Heart left ventricle (tissue), 13 donors: ENCODE data around the gene WDPCP.
"Not testable (repeated sequence)": the region's sequence is repeated elsewhere in the genome, so short reads cannot be mapped to it uniquely, and the experiment has no call there.

Experiments used
- POLR2A ChIP-seq, 2 donors: fragments of 450-650 bp; IDR thresholded peaks; one replicate each; pipeline ENCODE4 v1.6.1; 2017; ENCODE audit warnings: antibody characterized with exemption in 2 of 2, mild to moderate bottlenecking in 2 of 2, moderate library complexity in 2 of 2
- TF ChIP-seq, protein P1 (sequence below), 12 donors: fragments of 200-600 bp; sonication (generic) in 4 of 12; IDR thresholded peaks; one replicate each; pipeline versions ENCODE4 v1.5.0 to v1.8.0; 2018 to 2022; ENCODE audit warnings: antibody characterized with exemption in 12 of 12, mild to moderate bottlenecking in 5 of 12
- donor health status: ischemic (EF 13 %, LVEDD 7.1; RV severe dilation, severe dysfunction).
- donor health status: DM: no; HTN: yes; CAD: no.
- donor health status: DM: no; HTN: no; CAD: no.
- donor health status: ischemic (EF 25% LVEDD 6.9; RV normal size, moderate dysfunction).
- donor health status: ischemic (EF 25% LVEDD 5.7; RV mildly dilated, moderate dysfunction).
- donor health status: ischemic (EF 35%, LVEDD 5.7; RV mildly dilated, moderate dysfunction).
- donor health status: nonischemic (EF 11% LVEDD 7.7; RV severe dilation, severe dysfunction).
- donor health status: DM: yes; HTN: yes; CAD: no.
- donor health status: PGD.
- donor health status: ischemic (EF 29% LVEDD 5.4; RV normal size, mild dysfunction).
- donor health status: nonischemic (EF 23%, LVEDD 6.1; RV moderate dilation, normal function).

DNA sequence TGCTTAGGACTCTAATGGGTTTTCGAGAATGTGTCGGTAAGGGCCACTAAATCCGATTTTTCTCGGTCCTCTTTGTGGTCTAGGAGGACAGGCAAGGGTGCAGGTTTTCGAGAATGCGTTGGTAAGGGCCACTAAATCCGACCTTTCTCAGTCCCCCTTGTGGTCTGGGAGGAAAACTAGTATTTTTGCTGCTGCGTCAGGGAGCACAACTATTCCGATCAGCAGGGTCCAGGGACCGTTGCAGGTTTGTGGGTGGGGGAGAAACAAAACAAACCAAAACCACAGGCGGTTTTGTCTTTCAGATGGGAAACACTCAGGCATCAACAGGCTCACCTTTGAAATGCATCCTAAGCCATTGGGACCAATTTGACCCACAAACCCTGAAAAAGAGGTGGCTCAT, 264.6 kb downstream of the WDPCP start:
- TF ChIP-seq, protein P1, sequence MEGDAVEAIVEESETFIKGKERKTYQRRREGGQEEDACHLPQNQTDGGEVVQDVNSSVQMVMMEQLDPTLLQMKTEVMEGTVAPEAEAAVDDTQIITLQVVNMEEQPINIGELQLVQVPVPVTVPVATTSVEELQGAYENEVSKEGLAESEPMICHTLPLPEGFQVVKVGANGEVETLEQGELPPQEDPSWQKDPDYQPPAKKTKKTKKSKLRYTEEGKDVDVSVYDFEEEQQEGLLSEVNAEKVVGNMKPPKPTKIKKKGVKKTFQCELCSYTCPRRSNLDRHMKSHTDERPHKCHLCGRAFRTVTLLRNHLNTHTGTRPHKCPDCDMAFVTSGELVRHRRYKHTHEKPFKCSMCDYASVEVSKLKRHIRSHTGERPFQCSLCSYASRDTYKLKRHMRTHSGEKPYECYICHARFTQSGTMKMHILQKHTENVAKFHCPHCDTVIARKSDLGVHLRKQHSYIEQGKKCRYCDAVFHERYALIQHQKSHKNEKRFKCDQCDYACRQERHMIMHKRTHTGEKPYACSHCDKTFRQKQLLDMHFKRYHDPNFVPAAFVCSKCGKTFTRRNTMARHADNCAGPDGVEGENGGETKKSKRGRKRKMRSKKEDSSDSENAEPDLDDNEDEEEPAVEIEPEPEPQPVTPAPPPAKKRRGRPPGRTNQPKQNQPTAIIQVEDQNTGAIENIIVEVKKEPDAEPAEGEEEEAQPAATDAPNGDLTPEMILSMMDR (IDR thresholded peaks at IDR 0.05) = not testable (repeated sequence)
- not testable (repeated sequence) for TF ChIP-seq POLR2A (IDR thresholded peaks at IDR 0.05)
